Stimulated activated CD8-positive, alpha-beta memory T cell treated with anti-CD3 and anti-CD28 coated beads, Interleukin-2, amount 100 ng/mL, for 1 hour (primary cell): ENCODE measurements around the gene FARS2.
A peak's percentile ranks its signal among the peaks of the same experiment; 100 is the strongest.

Experiments used
- DNase-seq, 2 donors: peaks; one replicate each; pipeline ENCODE4 v3.0.0-alpha.2; 2020; ENCODE audit warnings: low read depth in 2 of 2

The FARS2 gene

GRCh38 chr6:5287205-5287965, 26.1 kb downstream of the FARS2 start:
- DNase-seq = no peak

DNA sequence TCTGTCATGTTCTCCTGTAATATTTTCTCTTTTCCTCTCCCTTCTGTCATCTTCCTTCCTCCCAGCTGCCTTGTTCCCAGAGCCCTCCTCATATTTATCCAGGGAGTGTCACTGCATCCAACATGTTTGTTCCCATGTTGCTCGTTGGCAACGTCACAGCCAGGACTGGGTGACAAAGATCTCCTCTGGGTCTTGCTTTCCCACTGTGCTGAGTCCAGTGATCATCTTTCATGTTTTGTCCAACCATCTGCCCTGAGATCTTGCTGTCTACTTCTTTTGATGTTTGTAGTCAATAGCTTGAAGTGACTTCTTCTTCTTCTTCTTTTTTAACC, 26.6 kb downstream of the FARS2 start:
- no peak for DNase-seq

GRCh38 chr6:5290097-5290496, 28.8 kb downstream of the FARS2 start:
- DNase-seq = no peak

DNA sequence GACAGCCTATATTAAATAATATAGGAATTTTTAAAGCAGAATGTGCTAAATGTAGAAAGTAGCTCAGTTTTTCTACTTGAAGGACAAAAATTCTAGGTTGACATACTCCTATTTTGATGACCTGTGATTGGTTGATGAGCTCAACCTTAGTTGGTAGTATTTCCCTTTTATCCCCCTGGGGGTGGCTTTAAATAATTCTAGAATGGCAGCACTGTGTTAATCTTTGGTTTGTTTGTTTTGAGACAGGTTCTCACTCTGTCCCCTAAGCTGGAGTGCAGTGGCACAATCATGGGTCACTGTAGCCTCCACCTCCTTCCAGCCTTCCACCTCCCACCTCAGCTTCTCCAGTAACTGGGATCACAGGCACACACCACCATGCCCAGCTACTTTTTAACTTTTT, 29.2 kb downstream of the FARS2 start:
- no peak for DNase-seq

DNA sequence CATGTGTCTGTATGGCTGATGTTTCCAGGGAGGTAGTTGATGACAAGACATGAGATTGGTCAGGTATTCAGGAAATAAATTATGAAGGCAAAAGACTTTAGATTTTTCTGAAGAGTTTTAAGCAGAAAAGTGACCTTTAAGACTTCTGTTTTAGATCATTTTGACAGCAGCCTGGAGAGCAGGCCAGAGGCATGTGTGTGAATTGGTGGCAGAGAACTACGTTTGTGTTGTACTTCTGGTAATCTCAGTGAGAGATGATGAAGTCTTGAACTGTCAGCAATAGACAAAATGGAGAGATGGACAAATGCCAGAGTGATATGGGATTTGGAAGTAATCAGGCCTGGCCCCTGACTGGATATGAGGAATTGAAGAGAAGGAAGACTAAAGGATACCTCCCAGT, 30.8 kb downstream of the FARS2 start:
- DNase-seq = no peak

DNA sequence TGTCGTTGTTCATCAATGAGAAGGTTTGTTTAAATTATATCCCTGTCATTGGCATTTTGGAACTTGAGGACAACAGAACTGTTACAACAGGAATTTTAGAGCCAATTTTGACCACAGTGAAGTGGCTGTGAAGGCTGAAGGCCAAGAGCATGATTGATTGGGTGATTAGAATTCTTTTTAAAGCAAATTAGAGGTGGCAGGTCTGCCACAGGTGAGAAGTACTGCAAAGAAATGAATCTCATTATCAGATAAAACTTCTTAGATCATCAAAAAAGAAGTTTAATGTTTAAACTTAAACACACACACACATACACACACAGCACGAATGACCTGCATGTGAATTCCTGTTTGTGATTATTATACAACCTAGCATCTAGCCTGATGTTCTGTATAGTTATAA, 32.4 kb downstream of the FARS2 start:
- DNase-seq = no peak

- DNase-seq = no peak
These were observed 33.3 kb downstream of the FARS2 start for GRCh38 chr6:5294392-5295211.

DNA sequence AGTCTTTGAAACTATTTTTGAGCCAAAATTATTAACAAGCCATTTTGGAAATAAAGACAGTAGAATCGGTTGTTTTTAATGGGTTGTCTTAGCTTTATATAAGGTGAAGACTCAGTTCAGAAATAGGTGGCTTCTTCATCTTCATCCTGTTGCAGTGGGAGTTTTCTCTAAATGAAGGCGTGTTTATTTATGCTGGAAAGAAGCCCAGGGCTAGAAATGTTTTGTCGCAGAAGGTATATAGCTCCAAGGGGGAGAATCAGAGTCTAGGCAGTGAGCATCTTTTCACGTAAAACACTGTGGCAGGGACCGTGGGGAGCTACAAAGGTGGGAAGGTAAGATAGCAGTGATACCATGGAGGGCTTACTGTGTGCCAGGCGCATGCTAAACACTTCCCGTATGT, 34.3 kb downstream of the FARS2 start:
- no peak for DNase-seq

DNA sequence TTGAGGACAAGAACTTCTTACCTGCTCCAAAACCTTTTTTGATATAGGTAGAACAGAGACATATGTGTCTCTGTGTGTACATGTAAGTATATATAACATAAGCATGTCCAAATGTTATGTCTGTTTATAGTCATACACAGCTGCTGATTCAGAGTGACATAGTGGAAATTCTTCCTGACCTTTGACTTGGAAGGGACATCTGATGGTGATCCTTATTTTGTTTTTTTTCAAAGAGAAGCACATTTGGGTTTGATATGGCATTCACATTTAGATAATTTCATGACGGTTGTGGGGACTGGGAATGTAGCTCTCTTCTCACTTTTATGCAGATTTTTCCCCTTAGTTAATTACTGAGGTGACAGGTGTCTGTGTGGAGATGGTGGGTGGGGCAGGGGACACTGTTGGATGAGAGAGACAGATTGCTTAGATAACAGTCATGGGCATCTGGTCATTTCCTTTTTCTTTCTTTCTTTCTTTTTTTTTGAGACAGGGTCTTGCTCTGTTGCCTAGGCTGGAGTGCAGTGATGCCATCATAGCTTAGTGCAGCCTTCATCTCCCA, 39.0 kb downstream of the FARS2 start:
- no peak for DNase-seq

GRCh38 chr6:5302220-5302946, 41.1 kb downstream of the FARS2 start:
- no peak for DNase-seq

DNA sequence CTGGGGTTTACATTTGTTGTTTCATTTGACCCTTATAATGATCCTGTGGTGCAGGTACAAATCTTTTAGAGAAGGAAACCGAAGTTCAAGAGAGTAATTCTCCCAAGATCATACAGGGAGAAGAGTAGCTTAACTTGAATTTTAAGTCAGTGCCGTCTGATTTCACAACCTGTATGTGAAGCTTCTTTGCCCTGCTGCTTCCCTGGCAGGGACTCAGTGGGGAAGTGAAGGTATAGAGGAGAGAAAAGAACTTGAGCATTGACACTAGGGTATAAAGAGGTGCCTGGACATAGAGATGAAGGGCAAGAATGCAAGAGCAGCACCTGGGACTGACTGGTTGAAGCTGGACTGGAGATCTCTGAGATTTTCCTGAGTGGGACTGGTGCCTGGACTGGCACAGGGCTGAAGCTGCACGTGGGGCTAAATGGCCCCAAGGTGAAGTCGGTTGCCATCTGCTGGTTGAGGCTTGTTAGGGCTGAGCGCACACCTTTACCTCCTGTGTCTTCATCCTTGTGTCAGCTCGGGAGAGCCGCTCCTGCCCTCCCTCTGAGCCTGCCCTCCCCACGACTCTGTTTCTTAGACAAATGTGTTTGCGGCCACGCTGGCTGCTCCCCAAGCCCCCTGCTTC, 41.8 kb downstream of the FARS2 start:
- peak in 1 of 2 donors; percentile 24 for DNase-seq

DNA sequence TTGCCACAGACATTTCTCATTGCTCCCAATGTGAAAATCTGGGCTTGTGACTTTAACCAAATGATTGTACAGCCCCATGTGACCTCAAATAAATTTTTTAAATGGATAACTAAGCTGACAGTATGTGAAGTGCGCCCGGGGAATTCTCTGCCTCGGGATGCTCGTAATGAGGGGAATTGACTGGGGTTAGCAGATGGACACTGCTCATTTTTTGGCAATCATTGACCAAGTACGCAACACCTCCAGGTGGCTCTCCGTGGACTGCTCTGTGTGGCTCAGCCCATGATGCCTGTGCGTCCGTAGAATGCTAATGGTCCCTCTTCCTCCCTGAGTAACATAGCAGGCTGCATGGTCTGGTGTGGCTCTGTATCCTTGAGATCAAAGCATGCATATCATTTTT, 42.4 kb downstream of the FARS2 start:
- DNase-seq = no peak

GRCh38 chr6:5305968-5306626, 44.8 kb downstream of the FARS2 start:
- no peak for DNase-seq

DNA sequence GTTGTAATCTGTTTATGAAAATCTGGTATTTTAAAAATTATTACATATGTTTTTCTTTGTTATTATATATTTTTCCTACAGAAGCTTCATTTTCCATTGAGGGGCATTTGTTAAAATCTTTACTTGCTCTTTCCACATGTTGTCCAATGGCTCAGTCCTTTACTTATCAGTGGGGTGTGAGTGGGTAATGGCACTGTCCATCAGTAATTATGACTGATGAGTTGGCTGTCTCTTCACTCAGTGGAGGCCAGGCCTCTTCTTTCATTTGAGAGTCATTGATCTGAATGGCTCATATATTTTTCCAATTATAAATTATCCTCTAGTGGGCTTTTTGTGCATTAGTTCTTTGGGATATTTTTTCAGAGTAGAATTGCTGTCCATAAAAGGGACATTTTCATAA, 45.7 kb downstream of the FARS2 start:
- no peak for DNase-seq

- no peak for DNase-seq
These were observed 46.8 kb downstream of the FARS2 start for GRCh38 chr6:5308066-5308465.

DNA sequence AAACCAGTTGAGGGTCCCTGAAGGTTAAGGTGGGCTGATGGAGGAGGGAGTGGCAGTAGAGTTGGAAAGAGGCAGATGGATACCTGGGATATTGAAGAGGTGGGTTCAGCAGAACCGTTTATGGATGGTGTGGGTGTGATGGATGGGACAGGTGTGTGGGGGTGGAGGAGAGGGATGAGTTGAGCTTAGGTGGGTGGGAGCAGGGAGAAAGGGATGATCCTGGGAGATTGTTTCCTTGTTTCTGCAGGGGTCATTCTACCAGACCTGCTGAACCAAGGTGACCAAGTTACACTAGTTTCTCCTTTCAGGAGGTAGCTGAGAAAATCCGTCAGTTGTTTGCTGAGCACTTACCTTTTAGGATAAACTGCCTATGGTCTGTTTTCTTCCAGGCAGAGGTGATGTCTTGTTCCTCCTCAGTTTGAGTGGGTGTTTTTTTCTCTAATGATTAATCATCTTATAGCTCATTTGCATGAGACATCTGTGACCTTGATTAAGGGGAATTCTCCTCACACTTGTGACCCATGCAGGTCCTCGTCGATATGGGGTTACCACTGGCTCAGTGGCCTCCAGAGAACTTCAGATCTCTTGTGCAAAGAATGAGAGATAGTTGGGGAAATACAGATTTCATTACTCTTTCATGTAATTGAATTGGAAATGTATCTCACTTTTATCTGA, 53.0 kb downstream of the FARS2 start:
- DNase-seq = no peak

DNA sequence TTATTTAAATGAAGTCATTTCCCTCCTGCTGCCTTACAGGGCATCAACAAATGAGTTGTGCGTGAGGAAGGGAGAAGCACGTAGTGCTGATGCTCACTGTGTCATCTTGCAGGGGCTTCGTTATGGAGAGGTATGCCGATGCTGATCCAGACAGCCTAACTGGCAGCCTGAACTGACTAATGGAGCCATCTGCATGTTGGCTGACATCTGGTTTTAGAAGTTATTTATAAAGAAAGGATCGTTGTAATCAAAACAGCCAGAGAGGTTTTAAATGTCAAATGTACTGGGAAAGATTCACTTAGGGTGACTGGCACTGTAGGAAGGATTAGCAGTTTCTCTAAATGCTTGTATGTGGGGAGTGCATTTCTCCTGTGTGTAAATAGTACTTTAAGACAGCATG, 54.6 kb downstream of the FARS2 start:
- DNase-seq = no peak

DNA sequence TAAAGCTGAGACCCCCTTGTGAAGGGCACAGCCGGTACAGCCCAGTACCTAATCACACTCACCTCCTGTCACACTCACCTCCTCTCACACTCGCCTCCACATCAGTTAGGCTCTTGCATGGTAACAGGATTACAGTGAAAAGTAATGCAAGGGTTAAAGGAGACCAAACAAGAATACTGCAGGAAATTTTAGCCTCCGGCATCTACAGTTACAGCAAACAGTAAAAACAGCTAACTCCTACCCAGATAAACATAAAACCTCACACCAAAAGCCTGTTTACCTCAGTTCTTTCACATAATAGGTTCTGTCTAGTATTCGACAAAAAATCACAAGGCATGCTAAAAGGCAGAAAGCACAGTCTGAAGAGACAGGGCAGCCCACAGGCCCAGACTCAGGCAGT, 55.6 kb downstream of the FARS2 start:
- no peak for DNase-seq

DNA sequence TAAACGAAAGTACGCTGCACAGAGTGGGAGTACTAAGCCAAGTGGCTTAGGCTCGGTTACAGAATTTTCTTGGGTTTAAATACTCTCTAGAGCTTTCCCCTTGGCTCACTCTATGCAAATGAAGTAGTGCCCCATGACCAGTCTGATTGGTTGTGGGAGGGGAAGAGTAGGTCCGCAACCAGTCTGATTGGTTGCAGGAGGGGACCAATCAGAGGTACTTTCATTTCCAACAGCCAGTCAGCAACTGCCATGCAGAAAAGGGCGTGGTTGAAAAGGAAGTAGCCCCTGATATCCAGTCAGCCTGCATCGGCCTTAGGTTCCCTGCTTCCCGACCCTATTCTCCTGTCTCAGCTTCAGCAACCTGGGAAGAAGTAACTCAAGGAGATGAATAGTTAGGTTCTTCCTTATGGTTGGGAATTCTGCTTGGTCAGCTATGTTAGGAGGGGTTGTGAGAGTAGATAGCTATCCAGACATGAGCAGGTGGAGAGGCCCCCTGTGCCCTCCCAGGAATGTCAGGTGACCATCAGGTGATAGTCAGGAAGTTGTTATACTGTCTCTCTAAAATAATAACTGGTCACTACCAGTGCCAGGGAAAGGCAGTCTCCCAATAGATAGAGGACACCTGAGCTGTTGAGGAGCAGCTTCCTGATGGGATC, 57.4 kb downstream of the FARS2 start:
- DNase-seq = no peak

DNA sequence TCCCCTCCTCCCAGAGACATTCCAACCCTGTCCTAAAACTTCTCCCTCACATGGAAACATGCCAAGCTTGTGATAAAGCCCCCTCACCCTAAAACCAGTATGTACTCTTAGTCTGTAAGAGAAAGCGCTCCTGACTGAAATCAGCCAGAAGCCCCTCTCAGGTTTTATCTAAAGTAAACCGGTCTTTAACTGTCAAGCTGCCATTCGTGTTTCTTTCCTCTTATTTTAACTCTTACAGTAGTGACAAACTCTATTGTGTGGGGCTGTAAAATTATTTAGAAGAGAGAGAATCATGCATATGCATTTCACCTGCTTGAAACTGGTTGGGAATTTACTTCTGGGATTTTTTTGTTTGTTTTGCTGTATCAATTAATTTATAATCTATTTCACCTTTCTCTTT, 62.7 kb downstream of the FARS2 start:
- DNase-seq = no peak
